Measurements from ENCODE around the gene DAPK2. TPM values are rescaled to one million over a fixed set of nuclear protein-coding genes. Genes with fewer than 3 reads are reported as not detected.

DAPK2 gene
- total and polyA plus RNA-seq, 2 of the 13 experiments (the other 11 are each of a cell fraction or from before 2014, with no cell fraction given), result 0.33 to 0.63 TPM

- TF ChIP-seq DR1 (CRISPR knock-in tag; IDR thresholded peaks at IDR 0.05), result no peak
- no peak for TF ChIP-seq SMYD3 (CRISPR knock-in tag; IDR thresholded peaks at IDR 0.05)
Measured at GRCh38 chr15:63872759-63873510, 173.3 kb downstream of the DAPK2 start (continued).

- peak; percentile 61 for DNase-seq (ENCODE audit: low spot score)
- TF ChIP-seq MTF1 (CRISPR knock-in tag; IDR thresholded peaks at IDR 0.05) (0 out of 2 replicates have a peak, but pooled peaks have one; percentile 55), ELF4 (CRISPR knock-in tag; IDR thresholded peaks at IDR 0.05; ENCODE audit: borderline replicate concordance) (no peak), ZBTB44 (CRISPR knock-in tag; IDR thresholded peaks at IDR 0.05) (peak; percentile 97; the same call in 1 of the 2 replicates), ETS1 (CRISPR knock-in tag; IDR thresholded peaks at IDR 0.05) (peak; percentile 61; the same call in 1 of the 2 replicates), ZNF75D (CRISPR knock-in tag; IDR thresholded peaks at IDR 0.05; ENCODE audit: borderline replicate concordance) (peak; percentile 88; the same call in 1 of the 2 replicates), KDM6A (CRISPR knock-in tag; IDR thresholded peaks at IDR 0.05; ENCODE audit: low read depth) (no peak), MXD4 (CRISPR knock-in tag; IDR thresholded peaks at IDR 0.05) (peak; percentile 88), NFYC (CRISPR knock-in tag; IDR thresholded peaks at IDR 0.05) (no peak), MYNN (CRISPR knock-in tag; IDR thresholded peaks at IDR 0.05; ENCODE audit: low read depth) (peak; percentile 84; the same call in 1 of the 2 replicates)
Measured at GRCh38 chr15:63870487-63871209, 175.6 kb downstream of the DAPK2 start.

More at GRCh38 chr15:63870487-63871209, 175.6 kb downstream of the DAPK2 start:
- ChIA-PET POLR2A (no interaction called here), CTCF (ENCODE audit: low intra/inter-chr PET ratio, low total read pairs) (no interaction called here)
- in situ Hi-C loops (cut with HindIII; ENCODE audit: extremely low pct_ligation_motif_present, low pct_unique_long_range_greater_than_20kb), result no loop called here
- no peaks in the 10 kb centered on the region for H3K79me2 ChIP-seq (ENCODE audit: insufficient read depth, low read length)
- no peak for FAIRE-seq
- 24% methylated on average over 5 of the region's 6 CpGs for WGBS (ENCODE audit: low lambda C conversion rate)
- peak; percentile 96 for ATAC-seq
- H3K9ac ChIP-seq (ENCODE audit: insufficient read depth, low read depth, low read length), result no peak overlapping the region
- no TSS peak for BruUV-seq (replicated peaks)
- H3K27ac ChIP-seq (ENCODE audit: extremely low read length, insufficient read depth, low read length), result no peak overlapping the region
- H3K4me2 ChIP-seq (ENCODE audit: low read depth, low read length), result no peak overlapping the region
- H3K4me3 ChIP-seq (replicated peaks in 1 of 3; ENCODE audit: insufficient read depth in 1 of 3, low read depth in 2 of 3, low read length in 3 of 3), result no peak overlapping the region
- no peaks in the 10 kb centered on the region for H3K9me3 ChIP-seq (ENCODE audit: low read length)
- no peaks in the 10 kb centered on the region for H3K36me3 ChIP-seq (replicated peaks in 1 of 2; ENCODE audit: control insufficient read depth in 1 of 2, insufficient read depth in 2 of 2, low read length in 2 of 2)
- intact Hi-C loops (cut with micrococcal nuclease; ENCODE audit: unreplicated experiment), result no loop called here
- H4K20me1 ChIP-seq (ENCODE audit: insufficient read depth, low read length), result no peaks in the 10 kb centered on the region
- H3K27me3 ChIP-seq (ENCODE audit: control insufficient read depth in 1 of 2, insufficient read depth in 2 of 2, low read length in 2 of 2), result no peaks in the 10 kb centered on the region; a peak in 1 of 5 replicates
- H3K4me1 ChIP-seq (ENCODE audit: insufficient read depth, low read length), result no peaks in the 10 kb centered on the region
- H2AFZ ChIP-seq (ENCODE audit: low read length), result no peak overlapping the region

Measured in HepG2 (cell line).